HG02798 (cell line): ENCODE data around the gene SWT1.

Source experiments
- ATAC-seq: cut with Tn5 transposase; IDR thresholded peaks from one replicate; pipeline ENCODE4 v1.9.1; 2021; ENCODE audit warnings: mild to moderate bottlenecking; ENCODE audit not compliant: unreplicated experiment, poor library complexity

The SWT1 gene

GRCh38 chr1:185156854-185157598 is at the start of gene SWT1, which contains the start of gene TRMT1L:
TSS of gene SWT1 (plus strand) at chr1:185157167. CDS start at chr1:185160842, 3,675 bp downstream.
TSS of gene TRMT1L (minus strand) at chr1:185156953. CDS start at chr1:185156712, 241 bp downstream.
- peak; percentile 92 for ATAC-seq

GRCh38 chr1:185108321-185108720 is 48.6 kb upstream of the SWT1 start:
- no peak for ATAC-seq

GRCh38 chr1:185110145-185110544 is 46.8 kb upstream of the SWT1 start:
- no peak for ATAC-seq

DNA sequence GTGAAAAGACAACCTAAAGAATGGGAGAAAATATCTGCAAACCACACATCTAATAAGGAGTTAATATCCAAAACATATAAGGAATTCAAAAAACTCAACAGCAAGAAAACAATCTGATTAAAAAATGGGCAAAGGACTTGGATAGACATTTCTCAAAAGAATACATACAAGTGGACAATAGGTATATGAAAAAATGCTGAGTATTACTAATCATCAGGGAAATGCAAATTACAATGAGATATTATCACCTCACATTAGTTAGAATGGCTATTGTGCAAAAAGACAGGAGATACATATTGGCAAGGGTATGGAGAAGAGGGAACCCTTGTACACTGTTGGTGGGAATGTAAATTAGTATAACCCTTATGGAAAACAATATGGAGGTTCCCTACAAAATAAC is 45.1 kb upstream of the SWT1 start:
- ATAC-seq = no peak

GRCh38 chr1:185112356-185112755 is 44.6 kb upstream of the SWT1 start:
- no peak for ATAC-seq

DNA sequence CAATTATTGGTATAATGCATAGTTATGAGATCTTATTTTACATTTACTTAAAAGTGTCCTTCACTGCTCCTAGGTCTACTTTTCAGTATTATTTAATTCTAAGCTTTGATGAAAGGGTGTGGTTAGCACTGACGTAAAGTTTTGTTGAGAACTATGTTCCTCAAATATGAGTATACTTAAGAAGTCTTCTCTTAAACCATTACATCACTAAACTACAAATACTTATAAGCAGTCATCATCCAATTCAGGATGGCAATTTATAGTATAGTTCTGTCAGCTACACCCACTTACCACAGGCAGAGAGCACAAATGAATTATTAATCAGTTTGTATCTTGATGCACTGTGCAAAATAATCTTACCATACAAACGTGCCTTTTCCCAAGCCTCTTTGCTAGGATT is 27.3 kb upstream of the SWT1 start:
- no peak for ATAC-seq

GRCh38 chr1:185132534-185132933 is 24.4 kb upstream of the SWT1 start:
- no peak for ATAC-seq

DNA sequence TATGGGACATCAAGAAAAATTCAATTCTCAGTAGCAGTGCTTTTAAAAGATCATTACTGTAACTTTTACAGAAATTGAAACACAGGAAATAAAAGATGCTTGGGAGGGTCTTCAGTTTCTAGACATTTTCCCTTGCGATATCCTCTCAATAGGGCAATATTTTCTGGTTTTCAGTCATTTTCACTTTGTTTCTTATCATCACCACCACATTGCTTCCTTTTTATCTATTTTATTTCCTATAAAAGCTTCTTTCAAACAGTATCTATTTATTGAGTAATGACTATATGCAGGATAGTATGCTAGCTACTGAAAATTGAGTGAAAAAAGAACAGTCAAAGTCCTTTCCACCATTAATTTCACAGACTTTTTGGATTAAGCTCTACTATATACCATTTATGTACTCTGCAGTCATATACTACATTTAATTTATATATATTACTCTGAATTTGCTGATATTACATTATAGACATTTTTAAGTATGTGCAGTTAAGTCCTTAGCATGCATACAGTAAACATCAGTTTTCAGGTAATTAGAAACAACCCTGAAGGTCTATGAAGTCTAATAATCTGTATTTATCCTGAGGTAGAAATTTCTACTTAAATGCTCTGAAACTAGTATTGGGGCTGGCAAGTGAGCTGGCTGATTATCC is 18.9 kb upstream of the SWT1 start:
- no peak for ATAC-seq

GRCh38 chr1:185139246-185139645 is 17.7 kb upstream of the SWT1 start:
- no peak for ATAC-seq

DNA sequence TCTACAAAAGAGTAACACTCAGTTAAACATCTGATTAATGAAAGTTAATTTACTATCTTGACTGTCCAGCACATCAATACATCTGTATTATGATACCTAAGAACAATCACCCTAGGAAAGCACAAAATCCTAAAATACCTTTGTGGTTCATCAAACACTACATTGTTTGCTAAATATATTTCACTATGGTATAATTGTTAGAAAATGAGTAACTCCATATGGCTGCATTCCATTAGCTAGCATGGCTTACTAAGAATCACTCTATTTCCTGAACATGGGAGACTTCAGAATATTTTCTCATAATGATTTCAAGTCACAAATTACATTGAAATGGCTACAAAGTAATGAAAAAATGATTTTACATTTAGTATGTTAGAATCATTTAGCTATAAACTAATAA is 12.7 kb upstream of the SWT1 start:
- ATAC-seq = no peak

DNA sequence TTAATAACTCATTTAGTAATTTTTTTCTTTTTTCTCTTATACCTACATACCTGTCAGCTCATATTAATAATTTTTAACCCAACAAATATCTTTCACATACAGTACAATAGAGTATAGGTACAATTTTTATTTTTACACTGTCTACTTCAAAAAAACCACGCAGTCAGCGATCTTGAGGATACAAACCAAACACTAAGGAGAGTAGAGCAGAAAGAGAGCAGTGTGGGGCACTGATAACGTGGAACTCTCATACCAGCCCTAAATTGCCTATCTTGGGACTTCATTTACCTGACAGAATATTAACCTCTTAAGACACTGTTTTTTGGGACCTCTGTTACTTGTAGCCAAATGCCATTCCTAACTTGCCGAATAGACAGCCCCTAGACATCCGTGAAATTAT is 5.8 kb upstream of the SWT1 start:
- ATAC-seq = no peak

DNA sequence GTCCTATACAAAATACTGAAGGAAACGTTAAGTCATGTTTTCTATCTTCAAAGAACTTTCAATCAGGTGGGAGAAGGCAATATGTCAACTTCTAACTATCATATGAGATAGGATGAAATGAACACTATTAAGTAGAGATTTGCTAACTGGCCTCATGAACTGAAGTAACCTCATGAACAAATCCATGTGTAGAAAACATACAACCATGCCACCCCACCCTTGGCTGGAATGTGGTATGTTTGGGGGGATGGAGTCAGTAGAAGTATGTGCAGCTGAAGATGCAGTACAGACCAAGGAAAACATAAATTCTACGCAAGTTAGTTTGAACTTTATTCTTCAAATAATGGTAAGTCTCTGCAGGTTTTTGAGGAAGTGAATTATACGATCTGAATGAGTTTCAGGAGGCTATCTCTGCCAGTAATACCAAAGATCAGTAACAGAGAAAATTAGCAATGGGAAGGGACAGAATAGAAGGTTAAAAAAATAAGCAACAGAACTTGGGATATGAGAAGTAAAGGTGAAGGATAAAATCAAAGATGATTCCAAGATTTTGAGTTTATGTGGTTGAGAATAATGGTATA is 4.7 kb upstream of the SWT1 start:
- no peak for ATAC-seq

DNA sequence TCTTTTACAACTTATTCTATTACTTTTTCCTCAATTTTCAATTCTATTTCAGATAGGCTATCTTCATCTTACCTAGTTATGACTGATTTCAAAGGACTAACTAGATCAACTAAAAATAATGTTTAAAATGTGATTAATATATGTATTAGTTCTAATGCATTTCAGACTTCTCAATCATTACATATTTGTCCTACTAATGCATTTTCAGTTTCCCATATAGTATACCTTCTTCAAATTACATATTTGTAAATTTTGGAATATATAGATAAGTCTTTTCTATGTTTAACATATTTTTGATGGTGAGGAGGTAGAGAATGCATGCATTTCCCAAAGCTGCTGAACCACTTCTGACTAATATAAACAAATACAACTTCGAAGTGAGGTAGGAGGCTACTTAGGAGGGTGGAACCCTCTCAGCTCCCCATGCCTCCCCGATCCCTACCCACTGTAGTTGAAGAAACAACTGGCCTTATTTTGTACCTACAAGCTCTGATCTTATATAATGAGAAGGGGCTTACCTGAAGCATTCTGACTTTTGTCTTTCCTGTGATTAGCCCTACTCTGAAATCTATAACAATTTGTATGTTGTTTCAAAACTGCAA is 2.0 kb upstream of the SWT1 start:
- ATAC-seq = no peak

- ATAC-seq = no peak
Measured at GRCh38 chr1:185155600-185156287, 1.2 kb upstream of the SWT1 start.

- peak; percentile 30 for ATAC-seq
Measured at GRCh38 chr1:185156288-185156853, 596 bp upstream of the SWT1 start.

DNA sequence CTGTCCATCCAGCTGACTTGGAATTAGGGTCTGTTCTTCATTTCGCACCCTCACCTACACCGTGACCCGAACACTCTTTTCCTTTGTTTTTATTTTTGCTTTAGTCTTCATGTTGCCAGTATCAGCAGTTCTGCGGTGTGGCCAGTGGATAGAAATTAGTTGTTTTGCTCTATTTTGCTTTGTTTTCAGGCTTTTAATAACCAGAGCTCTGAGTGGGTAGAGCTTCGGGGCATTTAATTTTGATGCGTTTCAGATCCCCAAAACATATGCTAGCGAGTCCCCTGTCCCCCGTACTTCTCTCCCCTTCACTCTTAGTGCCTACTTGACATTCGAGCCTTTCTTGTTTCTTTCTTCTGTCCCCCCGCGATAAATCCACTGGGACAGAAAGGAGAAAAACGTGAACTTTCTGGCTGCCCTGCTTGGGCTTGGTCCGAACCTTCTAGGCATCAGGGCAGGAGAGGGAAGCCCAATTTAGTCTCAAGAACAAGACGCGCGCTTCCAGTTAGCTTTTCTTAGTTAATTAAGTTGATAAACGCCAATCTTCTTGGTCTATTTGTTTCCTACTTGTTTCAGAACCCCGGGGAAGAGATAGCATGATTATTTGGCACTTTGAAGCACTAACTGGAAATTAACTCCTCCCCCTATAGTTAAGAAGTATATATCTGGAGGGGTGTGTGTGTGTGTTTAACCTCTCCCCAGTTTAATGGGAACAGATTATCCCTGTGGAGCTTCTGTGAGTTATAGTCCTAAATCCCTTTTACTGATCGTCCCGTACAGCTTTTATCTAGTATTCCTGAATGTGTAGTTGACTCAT is 839 bp downstream of the SWT1 start:
- no peak for ATAC-seq

GRCh38 chr1:185158800-185159199 is 1.8 kb downstream of the SWT1 start:
- ATAC-seq = no peak

- no peak for ATAC-seq
Measured at GRCh38 chr1:185159966-185160365, 3.0 kb downstream of the SWT1 start.

- no peak for ATAC-seq
Measured at GRCh38 chr1:185162491-185162890, 5.5 kb downstream of the SWT1 start.
